ENCODE data around the gene MOCS2.

DNA sequence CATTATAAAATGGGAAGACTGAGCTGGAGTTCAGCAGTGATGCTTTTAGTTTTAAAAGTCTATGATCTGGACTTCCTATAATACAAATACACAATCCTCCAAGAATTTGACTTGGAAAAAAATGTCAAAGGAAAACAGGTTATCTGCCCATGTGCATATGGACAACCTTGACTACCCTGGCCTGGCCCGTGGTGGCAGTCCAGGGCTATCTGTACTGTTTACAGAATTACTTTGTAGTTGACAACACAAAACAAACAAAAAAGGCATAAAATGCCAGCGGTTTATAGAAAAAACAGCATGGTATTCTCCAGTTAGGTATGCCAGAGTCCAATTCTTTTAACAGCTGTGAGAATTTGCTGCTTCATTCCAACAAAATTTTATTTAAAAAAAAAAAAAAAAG, 17.3 kb downstream of the MOCS2 start:
- TF ChIP-seq POLR2A (IDR thresholded peaks at IDR 0.05) = no peak
- TF ChIP-seq, protein P1, sequence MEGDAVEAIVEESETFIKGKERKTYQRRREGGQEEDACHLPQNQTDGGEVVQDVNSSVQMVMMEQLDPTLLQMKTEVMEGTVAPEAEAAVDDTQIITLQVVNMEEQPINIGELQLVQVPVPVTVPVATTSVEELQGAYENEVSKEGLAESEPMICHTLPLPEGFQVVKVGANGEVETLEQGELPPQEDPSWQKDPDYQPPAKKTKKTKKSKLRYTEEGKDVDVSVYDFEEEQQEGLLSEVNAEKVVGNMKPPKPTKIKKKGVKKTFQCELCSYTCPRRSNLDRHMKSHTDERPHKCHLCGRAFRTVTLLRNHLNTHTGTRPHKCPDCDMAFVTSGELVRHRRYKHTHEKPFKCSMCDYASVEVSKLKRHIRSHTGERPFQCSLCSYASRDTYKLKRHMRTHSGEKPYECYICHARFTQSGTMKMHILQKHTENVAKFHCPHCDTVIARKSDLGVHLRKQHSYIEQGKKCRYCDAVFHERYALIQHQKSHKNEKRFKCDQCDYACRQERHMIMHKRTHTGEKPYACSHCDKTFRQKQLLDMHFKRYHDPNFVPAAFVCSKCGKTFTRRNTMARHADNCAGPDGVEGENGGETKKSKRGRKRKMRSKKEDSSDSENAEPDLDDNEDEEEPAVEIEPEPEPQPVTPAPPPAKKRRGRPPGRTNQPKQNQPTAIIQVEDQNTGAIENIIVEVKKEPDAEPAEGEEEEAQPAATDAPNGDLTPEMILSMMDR (IDR thresholded peaks at IDR 0.05) = no peak
- no peak for TF ChIP-seq EP300 (IDR thresholded peaks at IDR 0.05)

Data from tibial nerve (tissue), 4 donors.